ENCODE measurements around the gene PGLYRP2. TPM values are rescaled to one million over a fixed set of nuclear protein-coding genes. Genes with fewer than 3 reads are reported as not detected.

The PGLYRP2 gene
- total RNA-seq, 2 experiments from 2014 or later = not detected

GRCh38 chr19:15525291-15525690 lies 46.0 kb upstream of the PGLYRP2 start:
- no peak for DNase-seq
- TF ChIP-seq CTCF (IDR thresholded peaks at IDR 0.05) = no peak
- Histone ChIP-seq H3K27ac (ENCODE audit: low read depth in 1 of 2, low read length in 2 of 2) (no peak overlapping the region), H3K4me3 (ENCODE audit: low read length) (no peak overlapping the region), H3K27me3 (ENCODE audit: control insufficient read depth in 1 of 2, insufficient read depth in 2 of 2, low read length in 2 of 2) (no peaks in the 10 kb centered on the region), H3K36me3 (ENCODE audit: insufficient read depth, low read length) (no peaks in the 10 kb centered on the region), H3K4me1 (ENCODE audit: insufficient read depth, low read length) (peaks cover 3% of the 10 kb centered on the region), H3K9me3 (ENCODE audit: control insufficient read depth in 1 of 2, insufficient read depth in 1 of 2, low read length in 2 of 2) (no peaks in the 10 kb centered on the region)
- no peak overlapping the region for H3K4me3 Mint-ChIP-seq
- ATAC-seq (ENCODE audit: poor library complexity) = no peak
- no peaks in the 10 kb centered on the region for H3K9me3 Mint-ChIP-seq
- no peaks in the 10 kb centered on the region for H3K4me1 Mint-ChIP-seq (ENCODE audit: low read depth)
- H3K27me3 Mint-ChIP-seq = no peaks in the 10 kb centered on the region
- H3K36me3 Mint-ChIP-seq (ENCODE audit: low read depth) = no peaks in the 10 kb centered on the region
- ChIA-PET CTCF (interaction anchor here (0.9 kb wide), 1 partner anchor 106 kb away, joined by 3 read pairs; the partner anchor contains the start of gene AKAP8L), POLR2A (no interaction called here)
- intact Hi-C loops (cut with DNase I, micrococcal nuclease) = no loop called here
- no peak overlapping the region for H3K27ac Mint-ChIP-seq

- Mint-ChIP-seq H3K36me3 (ENCODE audit: low read depth) (no peaks in the 10 kb centered on the region), H3K4me1 (ENCODE audit: low read depth) (no peaks in the 10 kb centered on the region), H3K9me3 (no peaks in the 10 kb centered on the region), H3K4me3 (no peak overlapping the region), H3K27me3 (no peaks in the 10 kb centered on the region), H3K27ac (no peak overlapping the region)
- POLR2A ChIA-PET = interaction anchor here (1.1 kb wide), 1 partner anchor 10 kb away, joined by 3 read pairs; no protein-coding TSS in a partner anchor
- Histone ChIP-seq H3K4me3 (ENCODE audit: low read length) (no peak overlapping the region), H3K9me3 (ENCODE audit: control insufficient read depth in 1 of 2, insufficient read depth in 1 of 2, low read length in 2 of 2) (no peaks in the 10 kb centered on the region), H3K27me3 (ENCODE audit: control insufficient read depth in 1 of 2, insufficient read depth in 2 of 2, low read length in 2 of 2) (no peaks in the 10 kb centered on the region), H3K36me3 (ENCODE audit: insufficient read depth, low read length) (no peaks in the 10 kb centered on the region), H3K4me1 (ENCODE audit: insufficient read depth, low read length) (peaks cover 3% of the 10 kb centered on the region), H3K27ac (ENCODE audit: low read depth in 1 of 2, low read length in 2 of 2) (no peak overlapping the region)
- DNase-seq = no peak
- intact Hi-C loops (cut with DNase I, micrococcal nuclease) = no loop called here
- no peak for TF ChIP-seq CTCF (IDR thresholded peaks at IDR 0.05)
- CTCF ChIA-PET = no interaction called here
- ATAC-seq (ENCODE audit: poor library complexity) = no peak
Measured at GRCh38 chr19:15524781-15525180, 45.5 kb upstream of the PGLYRP2 start.

GRCh38 chr19:15519433-15519976 lies 40.2 kb upstream of the PGLYRP2 start:
- ATAC-seq (ENCODE audit: poor library complexity) = no peak
- H3K4me1 Mint-ChIP-seq (ENCODE audit: low read depth) = peaks cover 22% of the 10 kb centered on the region
- peaks cover 11% of the 10 kb centered on the region for H3K36me3 Mint-ChIP-seq (ENCODE audit: low read depth)
- H3K9me3 Mint-ChIP-seq = peaks cover 2% of the 10 kb centered on the region
- no peak for DNase-seq
- H3K4me3 Mint-ChIP-seq = no peak overlapping the region
- no peaks in the 10 kb centered on the region for H3K36me3 ChIP-seq (ENCODE audit: insufficient read depth, low read length)
- CTCF ChIA-PET = no interaction called here
- no peak overlapping the region for H3K27ac ChIP-seq (ENCODE audit: low read depth in 1 of 2, low read length in 2 of 2)
- no peaks in the 10 kb centered on the region for H3K27me3 Mint-ChIP-seq
- no peaks in the 10 kb centered on the region for H3K27me3 ChIP-seq (ENCODE audit: control insufficient read depth in 1 of 2, insufficient read depth in 2 of 2, low read length in 2 of 2)
- H3K4me3 ChIP-seq (ENCODE audit: low read length) = no peak overlapping the region
- H3K27ac Mint-ChIP-seq = no peak overlapping the region
- intact Hi-C loops (cut with DNase I, micrococcal nuclease) = loop anchor here in 1 of 2 experiments (10.0 kb wide), 1 partner anchor 55 kb away; the partner anchor contains the start of gene RASAL3
- H3K4me1 ChIP-seq (ENCODE audit: insufficient read depth, low read length) = peaks cover 11% of the 10 kb centered on the region
- no peak for TF ChIP-seq CTCF (IDR thresholded peaks at IDR 0.05)
- POLR2A ChIA-PET = no interaction called here
- H3K9me3 ChIP-seq (ENCODE audit: control insufficient read depth in 1 of 2, insufficient read depth in 1 of 2, low read length in 2 of 2) = peaks cover 16 to 24% of the 10 kb centered on the region in 2 experiments

All from CD4-positive, alpha-beta T cell (primary cell).